Adrenal gland (tissue), 19 donors: ENCODE data around the gene HAUS7. TPM values are rescaled to one million over a fixed set of nuclear protein-coding genes. Genes with fewer than 3 reads are reported as not detected.
A peak's percentile ranks its signal among the peaks of the same experiment; 100 is the strongest.

Experiments used
- DNase-seq, 7 donors: peaks; one replicate each; pipeline ENCODE4 v3.0.0-alpha.2; 2019 to 2020
- H3K27ac ChIP-seq, 5 donors: fragments of 200-600 bp; sonication (generic) in 4 of 5; 1 replicate in 3 of 5; 2 replicates in 2 of 5; pipeline versions ENCODE4 v1.5.1 to v1.8.0; 2016 to 2020; ENCODE audit warnings: mild to moderate bottlenecking in 1 of 5
- H3K27me3 ChIP-seq: fragments of 200-600 bp; 2 replicates; pipeline ENCODE4 v1.8.0; 2021
- H3K36me3 ChIP-seq, 2 donors: fragments of 200-600 bp; replicated peaks in 1 of 2; 1 replicate in 1 of 2; 2 replicates in 1 of 2; pipeline versions ENCODE4 v1.5.1 to v1.8.0; 2018 to 2022
- H3K4me1 ChIP-seq, 2 donors: fragments of 200-600 bp; replicated peaks in 1 of 2; 1 replicate in 1 of 2; 2 replicates in 1 of 2; pipeline versions ENCODE4 v1.5.1 to v1.8.0; 2018 to 2021
- H3K4me3 ChIP-seq, 4 donors: fragments of 200-600 bp; sonication (generic) in 3 of 4; one replicate each; pipeline ENCODE4 v1.5.1; 2016 to 2018
- H3K9me3 ChIP-seq, 3 donors: fragments of 200-600 bp; sonication (generic) in 1 of 3; replicated peaks in 1 of 3; 1 replicate in 2 of 3; 2 replicates in 1 of 3; pipeline versions ENCODE4 v1.5.1 to v1.8.0; 2016 to 2021
- POLR2A ChIP-seq, 2 donors: fragments of 450-650 bp; IDR thresholded peaks; one replicate each; pipeline ENCODE4 v1.6.1; 2017; ENCODE audit warnings: antibody characterized with exemption in 2 of 2, mild to moderate bottlenecking in 2 of 2, moderate library complexity in 1 of 2
- WGBS, 4 donors: extraction: QIAGEN DNeasy Blood & Tissue Kit in 2 of 4; methylation state at CpG; one replicate each; pipeline versions ENCODE4 v1.1.5 to v1.1.7; 2013 to 2017; 5-methylcytosine and 5-hydroxymethylcytosine counted together
- intact Hi-C, 2 donors: fragments of 100-400 bp; cut with DNase I; formaldehyde crosslinking; loops; one replicate each; pipeline versions ENCODE4 v1.14.1 to v1.15.0; 2022 to 2023
- long read RNA-seq, 10 donors: library from polyadenylated mRNA in 3 of 10; unstranded in 2 of 10; stranded (forward) in 1 of 10; transcript quantifications; one replicate each; pipeline ENCODE4 v2.0.0 and lab custom pipeline, GENCODE V29; 2021 to 2026
- polyA plus RNA-seq, 3 donors: library from polyadenylated mRNA; stranded (reverse); fragments of 200-250 nt in 2 of 3; fragments of 350-450 nt in 1 of 3; fragmentation: Illumina TruSeq in 1 of 3; extraction: RNeasy Lipid Tissue Mini Kit (QIAGEN cat#74804) in 1 of 3; gene quantifications; one replicate each; pipeline ENCODE4 v1.2.3, GENCODE V29; 2013 to 2014
- total RNA-seq, 9 donors: library from RNA; depleted of rRNA in 4 of 9; stranded (reverse); fragments of >200 nt in 4 of 9; fragments of 120-200 nt in 1 of 9; fragmentation: NEBNext Ultra II Directional in 1 of 9; extraction: Animal tissue kit (Norgen Biotek cat#: 25700) in 1 of 9; gene quantifications; one replicate each; pipeline versions ENCODE4 v1.1.0 to v1.2.4, GENCODE V29; 2013 to 2023
- TF ChIP-seq, protein P1 (sequence below), 6 experiments: fragments of 450-650 bp in 4 of 6; fragments of 200-600 bp in 2 of 6; sonication (generic) in 1 of 6; IDR thresholded peaks; 1 replicate in 5 of 6; 2 replicates in 1 of 6; pipeline versions ENCODE4 v1.5.1 to v1.8.0; 2016 to 2021; ENCODE audit warnings: antibody characterized with exemption in 6 of 6, mild to moderate bottlenecking in 2 of 6, moderate library complexity in 1 of 6
- donor health status: healthy with polysubstance abuse.
- donor health status: Bipolar disorder and iron deficiency.
- donor health status: DM: yes; HTN: yes; CAD: no.
- donor health status: DM: no; HTN: no; CAD: no.
- donor health status: DM: no; HTN: no; CAD: no.
- donor health status: DM: yes; HTN: yes; CAD: no.

HAUS7 gene
- total RNA-seq: 10 to 100 TPM; 13.0 to 46.3 (median 19.3) TPM
- polyA plus RNA-seq: 100 to 1,000 TPM in 1 of 3 donors, 10 to 100 TPM in 1, 1 to 10 TPM in 1; 7.3 to 111 (median 59.1) TPM
- long read RNA-seq, donor 1, transcript HAUS7-202 (10 exons, 1,363 nt): major isoform, 5 of 5 reads
- long read RNA-seq, donor 1, partial matches to known transcripts: 0 of 5 reads
- long read RNA-seq, donor 1, other reads (novel, unspliced or antisense): 0 of 5 reads
- long read RNA-seq, donor 2: 0 reads
- long read RNA-seq, donor 3, partial matches to known transcripts: 39 of 41 reads
- long read RNA-seq, donor 3, other reads (novel, unspliced or antisense): 0 of 41 reads
- long read RNA-seq, donor 4, transcript HAUS7-202 (10 exons, 1,363 nt): major isoform, 8 of 8 reads
- long read RNA-seq, donor 4, partial matches to known transcripts: 0 of 8 reads
- long read RNA-seq, donor 4, other reads (novel, unspliced or antisense): 0 of 8 reads
- long read RNA-seq, donor 5, transcript HAUS7-202 (10 exons, 1,363 nt): major isoform, 25 of 25 reads
- long read RNA-seq, donor 5, partial matches to known transcripts: 0 of 25 reads
- long read RNA-seq, donor 5, other reads (novel, unspliced or antisense): 0 of 25 reads
- long read RNA-seq, donor 6, transcript HAUS7-202 (10 exons, 1,363 nt): major isoform, 5 of 5 reads
- long read RNA-seq, donor 6, partial matches to known transcripts: 0 of 5 reads
- long read RNA-seq, donor 6, other reads (novel, unspliced or antisense): 0 of 5 reads
- long read RNA-seq, donor 7, partial matches to known transcripts: 0 of 4 reads
- long read RNA-seq, donor 7, other reads (novel, unspliced or antisense): 0 of 4 reads
- long read RNA-seq, donor 8, transcript HAUS7-202 (10 exons, 1,363 nt): major isoform, 5 of 228 reads
- long read RNA-seq, donor 8, partial matches to known transcripts: 223 of 228 reads
- long read RNA-seq, donor 8, other reads (novel, unspliced or antisense): 0 of 228 reads
- long read RNA-seq, donor 9, partial matches to known transcripts: 0 of 1 reads
- long read RNA-seq, donor 9, other reads (novel, unspliced or antisense): 0 of 1 reads
- long read RNA-seq, donor 10, partial matches to known transcripts: 201 of 203 reads
- long read RNA-seq, donor 10, other reads (novel, unspliced or antisense): 0 of 203 reads

DNA sequence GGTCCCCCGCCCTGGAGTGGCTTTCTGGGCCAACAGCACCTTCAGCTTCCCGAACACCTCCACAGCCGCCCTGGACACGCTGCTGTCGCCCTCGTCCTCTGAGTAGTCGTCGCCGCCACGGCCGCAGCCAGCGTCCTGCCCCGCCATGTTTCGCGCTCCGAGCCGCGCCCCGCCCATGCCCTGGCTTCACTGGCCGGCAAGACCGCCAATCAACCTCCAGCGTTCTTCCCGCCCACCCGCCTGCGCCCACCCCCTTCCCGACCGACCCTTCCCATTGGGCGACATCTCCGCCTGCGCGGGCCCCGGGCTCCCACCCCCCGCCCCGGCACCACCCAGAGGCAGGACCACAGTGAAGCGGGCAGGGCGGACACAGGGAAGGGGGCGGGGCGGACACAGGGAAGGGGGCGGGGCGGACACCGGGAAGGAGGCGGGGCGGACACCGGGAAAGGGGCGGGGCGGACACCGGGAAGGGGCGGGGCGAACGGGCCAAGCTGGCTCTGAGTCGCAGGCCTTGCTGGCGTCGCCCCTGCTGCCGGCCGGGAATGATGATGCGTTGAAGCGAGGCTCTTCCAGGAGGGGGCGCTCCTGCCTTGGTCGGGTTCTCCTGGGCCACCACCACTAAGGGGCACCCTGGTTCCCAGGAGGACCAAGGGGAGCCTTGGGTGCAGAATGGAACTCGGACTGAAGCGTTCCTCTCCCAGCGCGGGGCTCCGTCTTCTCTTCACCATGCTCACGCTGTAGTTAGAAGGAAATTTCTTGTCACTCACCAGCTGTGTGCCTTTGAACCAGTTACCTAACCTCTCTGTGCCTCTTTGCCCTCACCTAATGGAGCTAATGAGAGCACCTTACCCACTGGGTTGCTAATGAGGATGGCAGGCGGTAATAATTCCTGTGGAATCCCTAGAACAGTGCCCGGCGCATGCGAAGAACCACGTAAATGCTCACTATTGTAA is at the start of gene HAUS7:
Gene HAUS7, minus strand, starts transcription at position 166 of the 953 bp plus-strand sequence. Its CDS starts 19 bp downstream, at position 147.
- Histone ChIP-seq H3K9me3 (no peaks in the 10 kb centered on the region), H3K4me3 (peak within 1 kb of the TSS in 2 of 4 donors; percentile 10 to 70), H3K4me1 (no peaks in the 10 kb centered on the region), H3K36me3 (no peaks in the 10 kb centered on the region), H3K27me3 (no peaks in the 10 kb centered on the region), H3K27ac (peak within 1 kb of the TSS in 2 of 5 donors; percentile 57 to 78)
- 10 to 51% (median 27%) methylated on average over 19 to 59 of the region's 70 CpGs; no CpG with 5 or more reads in 1 of the 4 donors for WGBS, 4 donors
- no peak for TF ChIP-seq POLR2A (IDR thresholded peaks at IDR 0.05)
- TF ChIP-seq, protein P1, sequence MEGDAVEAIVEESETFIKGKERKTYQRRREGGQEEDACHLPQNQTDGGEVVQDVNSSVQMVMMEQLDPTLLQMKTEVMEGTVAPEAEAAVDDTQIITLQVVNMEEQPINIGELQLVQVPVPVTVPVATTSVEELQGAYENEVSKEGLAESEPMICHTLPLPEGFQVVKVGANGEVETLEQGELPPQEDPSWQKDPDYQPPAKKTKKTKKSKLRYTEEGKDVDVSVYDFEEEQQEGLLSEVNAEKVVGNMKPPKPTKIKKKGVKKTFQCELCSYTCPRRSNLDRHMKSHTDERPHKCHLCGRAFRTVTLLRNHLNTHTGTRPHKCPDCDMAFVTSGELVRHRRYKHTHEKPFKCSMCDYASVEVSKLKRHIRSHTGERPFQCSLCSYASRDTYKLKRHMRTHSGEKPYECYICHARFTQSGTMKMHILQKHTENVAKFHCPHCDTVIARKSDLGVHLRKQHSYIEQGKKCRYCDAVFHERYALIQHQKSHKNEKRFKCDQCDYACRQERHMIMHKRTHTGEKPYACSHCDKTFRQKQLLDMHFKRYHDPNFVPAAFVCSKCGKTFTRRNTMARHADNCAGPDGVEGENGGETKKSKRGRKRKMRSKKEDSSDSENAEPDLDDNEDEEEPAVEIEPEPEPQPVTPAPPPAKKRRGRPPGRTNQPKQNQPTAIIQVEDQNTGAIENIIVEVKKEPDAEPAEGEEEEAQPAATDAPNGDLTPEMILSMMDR (IDR thresholded peaks at IDR 0.05): peak; percentile 35 to 74 (median 66)
- peak; percentile 88 to 92 (median 90) for DNase-seq
- intact Hi-C loops: no loop called here

DNA sequence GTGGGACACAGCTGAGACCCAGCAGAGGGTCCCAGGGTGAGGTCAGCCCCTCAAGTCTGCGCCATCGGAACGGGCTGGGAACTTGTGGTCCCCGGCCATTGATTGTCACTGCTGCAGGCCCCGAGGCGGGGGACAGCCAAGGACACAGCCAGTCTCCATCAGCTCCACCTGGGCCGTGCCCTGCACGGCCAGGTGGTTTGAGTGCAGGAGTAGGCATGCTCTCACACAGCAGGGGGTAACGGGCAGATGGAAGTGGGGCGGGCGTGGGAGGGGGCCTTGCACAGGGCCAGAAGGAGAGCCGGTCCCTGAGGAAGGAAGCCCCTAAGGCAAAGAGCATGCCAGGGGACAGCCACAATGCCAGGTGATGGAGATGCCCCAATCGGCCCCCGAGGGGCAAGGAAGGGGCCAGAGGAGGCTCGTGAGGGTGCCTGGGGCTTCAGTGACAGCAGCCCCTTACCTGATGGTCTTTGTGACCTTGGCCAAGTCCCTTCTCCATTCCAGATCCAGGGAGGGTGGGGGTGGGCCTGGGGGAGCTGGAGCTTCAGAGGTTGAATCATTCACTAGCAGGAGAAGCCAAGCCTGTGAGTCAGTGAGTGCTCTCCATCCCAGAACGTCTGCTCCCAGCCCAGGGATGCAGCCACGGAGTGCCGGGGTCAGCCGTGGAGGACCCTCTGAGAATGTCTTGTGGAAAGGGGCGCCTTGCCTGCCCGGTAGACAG is 49.4 kb upstream of the HAUS7 start:
- peaks cover 47% of the 10 kb centered on the region for H3K27me3 ChIP-seq
- H3K4me1 ChIP-seq: no peaks in the 10 kb centered on the region
- no peaks in the 10 kb centered on the region for H3K9me3 ChIP-seq
- H3K36me3 ChIP-seq: no peaks in the 10 kb centered on the region
- intact Hi-C loops: no loop called here
- no peak for DNase-seq
- peak overlapping the region in 1 of 5 donors; percentile 40 for H3K27ac ChIP-seq
- TF ChIP-seq, protein P1 (IDR thresholded peaks at IDR 0.05): no peak
- TF ChIP-seq POLR2A (IDR thresholded peaks at IDR 0.05): no peak
- H3K4me3 ChIP-seq: no peak overlapping the region
- 25 to 62% (median 57%) methylated on average over 6 to 21 of the region's 21 CpGs; no CpG with 5 or more reads in 1 of the 4 donors for WGBS, 4 donors

DNA sequence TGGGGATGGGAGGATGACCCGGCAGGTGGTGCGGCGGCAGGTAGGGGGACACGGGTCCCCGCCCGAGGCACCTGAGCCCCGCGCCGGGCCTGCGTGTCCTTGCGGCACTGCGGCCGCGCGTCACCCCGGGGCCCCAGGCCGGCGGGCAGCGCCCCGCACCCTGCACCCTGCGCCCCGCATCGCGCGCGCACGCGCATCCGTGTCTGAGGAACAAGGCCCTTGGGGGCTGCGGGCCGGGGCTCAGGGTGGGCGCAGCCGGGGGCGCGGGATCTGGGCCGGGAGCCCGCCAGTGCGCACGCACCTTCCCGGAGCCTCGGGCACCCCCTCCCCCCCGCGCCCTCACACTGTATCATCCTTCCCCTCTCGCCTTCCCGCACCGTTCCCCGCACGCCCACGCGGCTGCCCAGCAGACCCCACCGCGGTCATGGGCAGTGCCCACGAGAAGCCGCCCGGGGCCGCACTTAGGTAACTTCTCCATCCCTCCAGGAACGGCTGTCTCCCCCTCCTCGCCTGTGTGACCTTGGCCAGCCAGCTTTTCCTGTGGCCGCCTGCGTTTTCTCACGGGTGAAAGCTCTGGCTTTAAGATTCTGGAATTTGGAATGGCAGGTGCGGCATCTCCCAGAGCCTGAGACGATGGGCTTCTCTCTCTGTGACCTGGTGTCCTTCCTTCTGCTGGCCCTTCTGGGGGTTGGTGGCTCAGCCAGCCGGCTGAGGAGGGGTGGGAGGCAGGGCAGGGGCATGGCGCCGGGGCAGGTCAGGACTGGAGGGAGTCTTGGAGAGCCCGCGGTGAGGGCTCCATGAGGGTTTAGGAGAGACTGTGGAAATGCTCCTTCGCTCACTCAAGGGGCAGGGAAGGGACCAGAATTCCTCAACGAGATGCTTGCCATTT is 47.8 kb upstream of the HAUS7 start:
- Histone ChIP-seq H3K27me3 (peaks cover 47% of the 10 kb centered on the region), H3K4me3 (peak overlapping the region in 1 of 4 donors; percentile 32), H3K9me3 (no peaks in the 10 kb centered on the region), H3K4me1 (no peaks in the 10 kb centered on the region), H3K36me3 (no peaks in the 10 kb centered on the region), H3K27ac (no peak overlapping the region)
- intact Hi-C loops: no loop called here
- DNase-seq: no peak
- 4 to 57% (median 20%) methylated on average over 4 to 63 of the region's 70 CpGs for WGBS, 4 donors
- TF ChIP-seq POLR2A (IDR thresholded peaks at IDR 0.05): no peak
- TF ChIP-seq, protein P1 (IDR thresholded peaks at IDR 0.05): no peak
